HCT116 (cell line): Measurements from ENCODE around the gene KCNK1.

Experiments
- EZH2 ChIP-seq: fragments of 200-600 bp; sonication (generic); IDR thresholded peaks from 2 replicates; pipeline ENCODE4 v1.6.1; 2017; ENCODE audit warnings: antibody characterized with exemption, mixed run types
- EZH2phosphoT487 ChIP-seq: fragments of 200-600 bp; IDR thresholded peaks from 2 replicates; pipeline ENCODE4 v1.6.1; 2018; ENCODE audit warnings: antibody characterized with exemption, borderline replicate concordance
- POLR2A ChIP-seq: IDR thresholded peaks from 2 replicates; pipeline ENCODE4 v1.7.0; 2011; ENCODE audit warnings: borderline replicate concordance; ENCODE audit not compliant: insufficient read depth, insufficient read length; ENCODE audit errors: extremely low read depth
- RAD21 ChIP-seq: IDR thresholded peaks from 2 replicates; pipeline ENCODE4 v1.6.1; 2012; ENCODE audit warnings: low read depth, mild to moderate bottlenecking
- SIN3A ChIP-seq: IDR thresholded peaks from 2 replicates; pipeline ENCODE4 v1.6.1; 2012; ENCODE audit warnings: low read depth
- SP1 ChIP-seq: IDR thresholded peaks from 2 replicates; pipeline ENCODE4 v1.6.1; 2012; ENCODE audit warnings: low read depth
- YY1 ChIP-seq: IDR thresholded peaks from 2 replicates; pipeline ENCODE4 v1.6.1; 2011; ENCODE audit warnings: low read length, low read depth, moderate library complexity, mild to moderate bottlenecking; ENCODE audit not compliant: insufficient replicate concordance; ENCODE audit errors: extremely low read depth
- TF ChIP-seq, protein P1 (sequence below), 3 experiments: fragments of 200-600 bp in 1 of 3; sonication (generic) in 1 of 3; IDR thresholded peaks in 2 of 3; conservative IDR thresholded peaks in 1 of 3; 2 replicates each; pipeline ENCODE4 v1.5.1; 2012 to 2017; ENCODE audit warnings: low read depth in 2 of 3, low read length in 2 of 3, antibody characterized with exemption in 1 of 3, borderline replicate concordance in 1 of 3, control low read depth in 1 of 3, mild to moderate bottlenecking in 1 of 3, mixed read lengths in 1 of 3, mixed run types in 1 of 3, moderate library complexity in 1 of 3; ENCODE audit not compliant: insufficient read depth in 1 of 3
- TF ChIP-seq, protein P2 (sequence below): IDR thresholded peaks from 2 replicates; pipeline ENCODE4 v1.6.1; 2012
- TF ChIP-seq, protein P3 (sequence below): IDR thresholded peaks from 2 replicates; pipeline ENCODE4 v1.6.1; 2012; ENCODE audit warnings: low read depth
- TF ChIP-seq, protein P4 (sequence below): IDR thresholded peaks from 2 replicates; pipeline ENCODE4 v1.6.1; 2012

DNA sequence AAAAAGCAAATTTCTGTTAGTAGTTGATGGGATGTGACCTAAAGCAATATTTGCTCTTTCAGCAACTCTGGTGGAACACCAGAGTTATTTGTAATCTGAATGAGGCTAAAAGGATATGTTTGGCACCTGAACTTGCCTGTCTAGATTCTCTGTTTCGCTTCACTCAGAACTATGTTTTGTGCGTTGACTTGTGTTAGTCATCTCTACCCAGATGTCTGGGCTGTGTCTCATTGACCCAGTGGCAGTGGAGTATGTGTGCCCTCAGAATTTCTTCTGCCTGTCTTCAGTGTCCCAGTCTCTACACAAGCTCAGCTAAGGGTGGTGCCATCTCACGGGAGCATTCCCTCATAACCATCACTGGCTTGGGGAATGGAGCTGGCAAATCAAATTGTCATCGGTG is 13.9 kb downstream of the KCNK1 start:
- TF ChIP-seq, protein P1, sequence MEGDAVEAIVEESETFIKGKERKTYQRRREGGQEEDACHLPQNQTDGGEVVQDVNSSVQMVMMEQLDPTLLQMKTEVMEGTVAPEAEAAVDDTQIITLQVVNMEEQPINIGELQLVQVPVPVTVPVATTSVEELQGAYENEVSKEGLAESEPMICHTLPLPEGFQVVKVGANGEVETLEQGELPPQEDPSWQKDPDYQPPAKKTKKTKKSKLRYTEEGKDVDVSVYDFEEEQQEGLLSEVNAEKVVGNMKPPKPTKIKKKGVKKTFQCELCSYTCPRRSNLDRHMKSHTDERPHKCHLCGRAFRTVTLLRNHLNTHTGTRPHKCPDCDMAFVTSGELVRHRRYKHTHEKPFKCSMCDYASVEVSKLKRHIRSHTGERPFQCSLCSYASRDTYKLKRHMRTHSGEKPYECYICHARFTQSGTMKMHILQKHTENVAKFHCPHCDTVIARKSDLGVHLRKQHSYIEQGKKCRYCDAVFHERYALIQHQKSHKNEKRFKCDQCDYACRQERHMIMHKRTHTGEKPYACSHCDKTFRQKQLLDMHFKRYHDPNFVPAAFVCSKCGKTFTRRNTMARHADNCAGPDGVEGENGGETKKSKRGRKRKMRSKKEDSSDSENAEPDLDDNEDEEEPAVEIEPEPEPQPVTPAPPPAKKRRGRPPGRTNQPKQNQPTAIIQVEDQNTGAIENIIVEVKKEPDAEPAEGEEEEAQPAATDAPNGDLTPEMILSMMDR (IDR thresholded peaks at IDR 0.05 in 2 of 3, conservative IDR thresholded peaks at IDR 0.05 in 1 of 3; ENCODE audit: borderline replicate concordance in 1 of 3, insufficient read depth in 1 of 3, low read depth in 2 of 3, low read length in 2 of 3) = no peak
- no peak for TF ChIP-seq RAD21
- TF ChIP-seq SIN3A = no peak
- TF ChIP-seq, protein P2, sequence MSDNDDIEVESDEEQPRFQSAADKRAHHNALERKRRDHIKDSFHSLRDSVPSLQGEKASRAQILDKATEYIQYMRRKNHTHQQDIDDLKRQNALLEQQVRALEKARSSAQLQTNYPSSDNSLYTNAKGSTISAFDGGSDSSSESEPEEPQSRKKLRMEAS = no peak
- TF ChIP-seq, protein P3, sequence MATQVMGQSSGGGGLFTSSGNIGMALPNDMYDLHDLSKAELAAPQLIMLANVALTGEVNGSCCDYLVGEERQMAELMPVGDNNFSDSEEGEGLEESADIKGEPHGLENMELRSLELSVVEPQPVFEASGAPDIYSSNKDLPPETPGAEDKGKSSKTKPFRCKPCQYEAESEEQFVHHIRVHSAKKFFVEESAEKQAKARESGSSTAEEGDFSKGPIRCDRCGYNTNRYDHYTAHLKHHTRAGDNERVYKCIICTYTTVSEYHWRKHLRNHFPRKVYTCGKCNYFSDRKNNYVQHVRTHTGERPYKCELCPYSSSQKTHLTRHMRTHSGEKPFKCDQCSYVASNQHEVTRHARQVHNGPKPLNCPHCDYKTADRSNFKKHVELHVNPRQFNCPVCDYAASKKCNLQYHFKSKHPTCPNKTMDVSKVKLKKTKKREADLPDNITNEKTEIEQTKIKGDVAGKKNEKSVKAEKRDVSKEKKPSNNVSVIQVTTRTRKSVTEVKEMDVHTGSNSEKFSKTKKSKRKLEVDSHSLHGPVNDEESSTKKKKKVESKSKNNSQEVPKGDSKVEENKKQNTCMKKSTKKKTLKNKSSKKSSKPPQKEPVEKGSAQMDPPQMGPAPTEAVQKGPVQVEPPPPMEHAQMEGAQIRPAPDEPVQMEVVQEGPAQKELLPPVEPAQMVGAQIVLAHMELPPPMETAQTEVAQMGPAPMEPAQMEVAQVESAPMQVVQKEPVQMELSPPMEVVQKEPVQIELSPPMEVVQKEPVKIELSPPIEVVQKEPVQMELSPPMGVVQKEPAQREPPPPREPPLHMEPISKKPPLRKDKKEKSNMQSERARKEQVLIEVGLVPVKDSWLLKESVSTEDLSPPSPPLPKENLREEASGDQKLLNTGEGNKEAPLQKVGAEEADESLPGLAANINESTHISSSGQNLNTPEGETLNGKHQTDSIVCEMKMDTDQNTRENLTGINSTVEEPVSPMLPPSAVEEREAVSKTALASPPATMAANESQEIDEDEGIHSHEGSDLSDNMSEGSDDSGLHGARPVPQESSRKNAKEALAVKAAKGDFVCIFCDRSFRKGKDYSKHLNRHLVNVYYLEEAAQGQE = no peak
- no peak for TF ChIP-seq EZH2
- no peak for TF ChIP-seq POLR2A
- TF ChIP-seq, protein P4, sequence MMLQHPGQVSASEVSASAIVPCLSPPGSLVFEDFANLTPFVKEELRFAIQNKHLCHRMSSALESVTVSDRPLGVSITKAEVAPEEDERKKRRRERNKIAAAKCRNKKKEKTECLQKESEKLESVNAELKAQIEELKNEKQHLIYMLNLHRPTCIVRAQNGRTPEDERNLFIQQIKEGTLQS = no peak
- TF ChIP-seq YY1 = no peak
- no peak for TF ChIP-seq SP1
- TF ChIP-seq EZH2phosphoT487 = no peak
